ENCODE results near the gene BCDIN3D. TPM values are rescaled to one million over a fixed set of nuclear protein-coding genes. Genes with fewer than 3 reads are reported as not detected.

BCDIN3D gene
- total and polyA plus RNA-seq, 2 of the 8 experiments (the other 6 are each of a cell fraction or from before 2014, with no cell fraction given): 1.6 to 2.4 TPM

- no peak for TF ChIP-seq CEBPB (IDR thresholded peaks at IDR 0.05; ENCODE audit: low read depth, low read length)
- no peak for TF ChIP-seq EZH2 (IDR thresholded peaks at IDR 0.05; ENCODE audit: low read depth, low read length, severe bottlenecking)
- no peak for TF ChIP-seq RFX5 (IDR thresholded peaks at IDR 0.05; ENCODE audit: borderline replicate concordance, low read depth, low read length)
- TF ChIP-seq CBX5 (IDR thresholded peaks at IDR 0.05; ENCODE audit: low read depth, low read length): no peak
- TF ChIP-seq NRF1 (IDR thresholded peaks at IDR 0.05; ENCODE audit: low read depth, low read length): no peak
- TF ChIP-seq SIX5 (IDR thresholded peaks at IDR 0.05; ENCODE audit: low read depth, low read length): no peak
- TF ChIP-seq HDAC6 (IDR thresholded peaks at IDR 0.05; ENCODE audit: low read depth, low read length): no peak
- TF ChIP-seq RAD21 (IDR thresholded peaks at IDR 0.05 in 1 of 2, conservative IDR thresholded peaks at IDR 0.05 in 1 of 2; ENCODE audit: low read depth in 2 of 2, low read length in 2 of 2): no peak
- TF ChIP-seq HDAC2 (IDR thresholded peaks at IDR 0.05; ENCODE audit: borderline replicate concordance in 1 of 2, low read depth in 2 of 2, low read length in 2 of 2): no peak
- TF ChIP-seq EP300 (IDR thresholded peaks at IDR 0.05; ENCODE audit: borderline replicate concordance in 1 of 2, low read depth in 2 of 2, low read length in 2 of 2): no peak
- peak; percentile 67 for TF ChIP-seq SAP30 (IDR thresholded peaks at IDR 0.05; ENCODE audit: insufficient read depth, insufficient replicate concordance, low read length)
- TF ChIP-seq CHD2 (IDR thresholded peaks at IDR 0.05; ENCODE audit: low read length): no peak
- TF ChIP-seq ZNF274 (IDR thresholded peaks at IDR 0.05; ENCODE audit: borderline replicate concordance, extremely low read depth, low read length): no peak
- TF ChIP-seq CTCF (IDR thresholded peaks at IDR 0.05; ENCODE audit: control extremely low read depth in 1 of 3, insufficient read depth in 1 of 3, low read depth in 1 of 3, low read length in 3 of 3): no peak
- TF ChIP-seq CHD1 (IDR thresholded peaks at IDR 0.05; ENCODE audit: low read depth, low read length): no peak
- no peak for TF ChIP-seq KDM4A (IDR thresholded peaks at IDR 0.05; ENCODE audit: low read depth, low read length, severe bottlenecking)
- no peak for TF ChIP-seq SP4 (IDR thresholded peaks at IDR 0.05; ENCODE audit: low read length)
- TF ChIP-seq TEAD4 (IDR thresholded peaks at IDR 0.05; ENCODE audit: low read depth, low read length): no peak
- TF ChIP-seq KDM5A (IDR thresholded peaks at IDR 0.05; ENCODE audit: low read length): no peak
- no peak for TF ChIP-seq SIRT6 (IDR thresholded peaks at IDR 0.05; ENCODE audit: low read length)
These were observed 14.5 kb downstream of the BCDIN3D start, which contains the start of gene NCKAP5L (continued) for GRCh38 chr12:49828133-49829091.

All from H1 (cell line).